ENCODE measurements around the gene S100A10.

DNA sequence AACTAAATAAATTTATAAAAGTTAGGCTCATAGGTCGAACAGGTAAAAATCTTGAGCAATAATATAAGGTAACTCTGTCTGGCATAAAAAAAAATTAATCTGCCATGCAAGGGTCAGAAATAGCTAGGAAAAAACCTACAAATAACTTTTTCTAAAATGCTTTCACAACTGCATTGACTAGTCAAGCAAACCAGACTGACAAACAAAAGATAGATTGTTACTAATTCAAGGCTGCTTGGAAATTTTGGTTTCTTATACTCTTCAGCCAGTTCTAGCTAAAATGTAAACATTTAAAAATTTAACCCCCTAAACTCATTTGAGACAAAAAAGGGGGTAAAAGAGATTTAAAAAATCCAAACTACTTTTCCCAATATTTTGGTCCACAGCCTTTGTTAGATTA, 40.8 kb downstream of the S100A10 start:
- TF ChIP-seq, protein P1, sequence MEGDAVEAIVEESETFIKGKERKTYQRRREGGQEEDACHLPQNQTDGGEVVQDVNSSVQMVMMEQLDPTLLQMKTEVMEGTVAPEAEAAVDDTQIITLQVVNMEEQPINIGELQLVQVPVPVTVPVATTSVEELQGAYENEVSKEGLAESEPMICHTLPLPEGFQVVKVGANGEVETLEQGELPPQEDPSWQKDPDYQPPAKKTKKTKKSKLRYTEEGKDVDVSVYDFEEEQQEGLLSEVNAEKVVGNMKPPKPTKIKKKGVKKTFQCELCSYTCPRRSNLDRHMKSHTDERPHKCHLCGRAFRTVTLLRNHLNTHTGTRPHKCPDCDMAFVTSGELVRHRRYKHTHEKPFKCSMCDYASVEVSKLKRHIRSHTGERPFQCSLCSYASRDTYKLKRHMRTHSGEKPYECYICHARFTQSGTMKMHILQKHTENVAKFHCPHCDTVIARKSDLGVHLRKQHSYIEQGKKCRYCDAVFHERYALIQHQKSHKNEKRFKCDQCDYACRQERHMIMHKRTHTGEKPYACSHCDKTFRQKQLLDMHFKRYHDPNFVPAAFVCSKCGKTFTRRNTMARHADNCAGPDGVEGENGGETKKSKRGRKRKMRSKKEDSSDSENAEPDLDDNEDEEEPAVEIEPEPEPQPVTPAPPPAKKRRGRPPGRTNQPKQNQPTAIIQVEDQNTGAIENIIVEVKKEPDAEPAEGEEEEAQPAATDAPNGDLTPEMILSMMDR (IDR thresholded peaks at IDR 0.05; ENCODE audit: borderline replicate concordance, extremely low read depth, low read length, poor library complexity, severe bottlenecking): no peak
- no peak for TF ChIP-seq EZH2 (IDR thresholded peaks at IDR 0.05; ENCODE audit: borderline replicate concordance, low read depth, low read length, severe bottlenecking)
